Brain microvascular endothelial cell (primary cell): ENCODE results near the gene DNHD1.
A peak's percentile ranks its signal among the peaks of the same experiment; 100 is the strongest.

Experiments used
- DNase-seq: peaks from one replicate; pipeline ENCODE4 v3.0.0-alpha.2; 2020
- H3K27ac ChIP-seq: fragments of 250-450 bp; sonication (Bioruptor Pico); 2 replicates; pipeline ENCODE4 v1.5.1; 2020; ENCODE audit warnings: mild to moderate bottlenecking, moderate library complexity
- H3K27me3 ChIP-seq: fragments of 250-450 bp; sonication (Bioruptor Pico); replicated peaks from 2 replicates; pipeline ENCODE4 v1.5.1; 2020; ENCODE audit warnings: mild to moderate bottlenecking
- H3K36me3 ChIP-seq: fragments of 250-450 bp; sonication (Bioruptor Pico); replicated peaks from 2 replicates; pipeline ENCODE4 v1.5.1; 2020; ENCODE audit warnings: mild to moderate bottlenecking
- H3K4me3 ChIP-seq: 2 replicates; pipeline ENCODE4 v1.5.1; 2011; ENCODE audit warnings: low read depth, mild to moderate bottlenecking, control low read depth, low read length, moderate library complexity
- CTCF ChIP-seq: IDR thresholded peaks from 2 replicates; pipeline ENCODE4 v1.5.1; 2011; ENCODE audit warnings: low read depth, mild to moderate bottlenecking, moderate library complexity, low read length, control low read depth, inconsistent platforms; ENCODE audit errors: missing control alignments
- in situ Hi-C: cut with HindIII; loops from 2 replicates; pipeline ENCODE4 v1.10.0; 2017; ENCODE audit warnings: low sequenced_read_pairs, low pct_ligation_motif_present

Gene DNHD1

GRCh38 chr11:6475936-6476335 lies 21.1 kb upstream of the DNHD1 start:
- H3K27me3 ChIP-seq = no peaks in the 10 kb centered on the region
- H3K27ac ChIP-seq = no peak overlapping the region
- in situ Hi-C loops = no loop called here

GRCh38 chr11:6476571-6476970 lies 20.5 kb upstream of the DNHD1 start:
- TF ChIP-seq CTCF = no peak
- no peaks in the 10 kb centered on the region for H3K27me3 ChIP-seq
- H3K4me3 ChIP-seq = no peak overlapping the region
- H3K27ac ChIP-seq = no peak overlapping the region
- peaks cover 31% of the 10 kb centered on the region for H3K36me3 ChIP-seq
- in situ Hi-C loops = no loop called here
- DNase-seq = no peak

More at GRCh38 chr11:6475936-6476335, 21.1 kb upstream of the DNHD1 start:
- Histone ChIP-seq H3K36me3 (peaks cover 31% of the 10 kb centered on the region), H3K4me3 (no peak overlapping the region)
- no peak for TF ChIP-seq CTCF
- no peak for DNase-seq

- DNase-seq = no peak
- peaks cover 52% of the 10 kb centered on the region for H3K36me3 ChIP-seq
- peak overlapping the region; percentile 98 for H3K4me3 ChIP-seq
- TF ChIP-seq CTCF = no peak
- H3K27ac ChIP-seq = peak overlapping the region; percentile 91
- in situ Hi-C loops = no loop called here
- H3K27me3 ChIP-seq = no peaks in the 10 kb centered on the region
Measured at GRCh38 chr11:6480299-6480914, 16.7 kb upstream of the DNHD1 start.

- in situ Hi-C loops = no loop called here
- DNase-seq = peak; percentile 97
- TF ChIP-seq CTCF = no peak
Measured at GRCh38 chr11:6481012-6481923, 15.8 kb upstream of the DNHD1 start, which contains the start of the genes ARFIP2 and TIMM10B. Gene ARFIP2, minus strand, starts transcription at chr11:6481331. Its CDS starts 910 bp downstream, at chr11:6480421. Gene TIMM10B, plus strand, starts transcription at chr11:6481501. Its CDS starts 16 bp downstream, at chr11:6481517.

GRCh38 chr11:6481924-6482275 lies 15.2 kb upstream of the DNHD1 start:
- DNase-seq = no peak
- peaks cover 49% of the 10 kb centered on the region for H3K36me3 ChIP-seq
- in situ Hi-C loops = no loop called here
- H3K4me3 ChIP-seq = peak overlapping the region; percentile 98
- no peaks in the 10 kb centered on the region for H3K27me3 ChIP-seq
- no peak for TF ChIP-seq CTCF
- H3K27ac ChIP-seq = peak overlapping the region; percentile 91

More at GRCh38 chr11:6481012-6481923, 15.8 kb upstream of the DNHD1 start, which contains the start of the genes ARFIP2 and TIMM10B:
- peak within 1 kb of the TSS; percentile 91 for H3K27ac ChIP-seq
- H3K27me3 ChIP-seq = no peaks in the 10 kb centered on the region
- H3K4me3 ChIP-seq = peak within 1 kb of the TSS; percentile 98
- peaks cover 53% of the 10 kb centered on the region for H3K36me3 ChIP-seq
